H1 (cell line): ENCODE data around the gene TPPP3. TPM values are rescaled to one million over a fixed set of nuclear protein-coding genes. Genes with fewer than 3 reads are reported as not detected.
"Not testable (repeated sequence)": the region's sequence is repeated elsewhere in the genome, so short reads cannot be mapped to it uniquely, and the experiment has no call there.

ENCODE experiments used
- CTCF ChIA-PET: fragments of 300-600 bp; sonication (Branson Sonifier 250); formaldehyde crosslinking; loops from one replicate; lab custom pipeline; 2021; ENCODE audit not compliant: partially characterized antibody; lab: Charles Lee
- POLR2A ChIA-PET: fragments of 300-600 bp; sonication (Branson Sonifier 250); formaldehyde crosslinking; loops from one replicate; lab custom pipeline; 2021; ENCODE audit warnings: inconsistent platforms; ENCODE audit not compliant: partially characterized antibody; lab: Charles Lee
- DNase-seq, 2 experiments: peaks; one replicate each; pipeline versions ENCODE4 v3.0.0 to v3.0.0-alpha.2; 2010 to 2022; ENCODE audit warnings: low spot score in 2 of 2, low read depth in 1 of 2, mixed read lengths in 1 of 2
- FAIRE-seq: peaks from 2 replicates; lab custom pipeline; 2011; peaks lifted over from hg19 to GRCh38; lab: Jason Lieb, UNC
- H2AFZ ChIP-seq: 2 replicates; pipeline ENCODE4 v1.8.1; 2012; ENCODE audit warnings: low read length, inconsistent platforms
- H2AK5ac ChIP-seq: 2 replicates; pipeline ENCODE4 v1.6.1; 2013; ENCODE audit warnings: low read depth, low read length
- H2BK120ac ChIP-seq: replicated peaks from 2 replicates; pipeline ENCODE3; 2013; ENCODE audit warnings: low read depth, low read length, inconsistent platforms
- H2BK12ac ChIP-seq: 2 replicates; pipeline ENCODE4 v1.6.1; 2013; ENCODE audit warnings: low read depth, low read length
- H2BK15ac ChIP-seq: 2 replicates; pipeline ENCODE4 v1.6.1; 2013; ENCODE audit warnings: low read length
- H2BK20ac ChIP-seq: 2 replicates; pipeline ENCODE4 v1.6.1; 2013; ENCODE audit warnings: low read length
- H2BK5ac ChIP-seq: 2 replicates; pipeline ENCODE4 v1.6.1; 2013; ENCODE audit warnings: low read depth, low read length
- H3K14ac ChIP-seq: 2 replicates; pipeline ENCODE4 v1.6.1; 2013; ENCODE audit warnings: inconsistent platforms; ENCODE audit not compliant: insufficient read length
- H3K18ac ChIP-seq: 2 replicates; pipeline ENCODE4 v1.6.1; 2013; ENCODE audit warnings: low read length; ENCODE audit errors: extremely low read depth
- H3K23ac ChIP-seq: 2 replicates; pipeline ENCODE4 v1.6.1; 2013; ENCODE audit warnings: inconsistent platforms; ENCODE audit not compliant: insufficient read length
- H3K23me2 ChIP-seq: 2 replicates; pipeline ENCODE4 v1.6.1; 2013; ENCODE audit warnings: low read depth, low read length
- H3K27ac ChIP-seq: 2 replicates; pipeline ENCODE4 v1.6.1; 2011; ENCODE audit warnings: low read depth, low read length, inconsistent platforms
- H3K27me3 ChIP-seq, 4 experiments: replicated peaks in 1 of 4; 1 replicate in 1 of 4; 2 replicates in 3 of 4; pipeline versions ENCODE4 v1.6.1 to v1.8.1; 2011 to 2013; ENCODE audit warnings: low read length in 3 of 4, mild to moderate bottlenecking in 3 of 4, inconsistent platforms in 2 of 4, mixed read lengths in 2 of 4, moderate library complexity in 1 of 4; ENCODE audit not compliant: control insufficient read depth in 3 of 4, insufficient read depth in 3 of 4; ENCODE audit errors: extremely low read depth in 1 of 4
- H3K36me3 ChIP-seq, 4 experiments: 2 replicates each; pipeline versions ENCODE4 v1.6.1 to v1.8.1; 2011 to 2013; ENCODE audit warnings: mild to moderate bottlenecking in 4 of 4, low read length in 3 of 4, moderate library complexity in 2 of 4, control low read depth in 1 of 4, inconsistent platforms in 1 of 4; ENCODE audit not compliant: insufficient read depth in 4 of 4, control insufficient read depth in 2 of 4
- H3K4ac ChIP-seq: replicated peaks from 2 replicates; pipeline ENCODE3; 2013; ENCODE audit warnings: low read length, low read depth, mixed read lengths, inconsistent platforms; ENCODE audit not compliant: insufficient read length
- H3K4me1 ChIP-seq, 4 experiments: replicated peaks in 1 of 4; 1 replicate in 1 of 4; 2 replicates in 3 of 4; pipeline versions ENCODE4 v1.6.1 to v1.8.1; 2011 to 2013; ENCODE audit warnings: low read length in 3 of 4, inconsistent platforms in 2 of 4, mixed read lengths in 1 of 4; ENCODE audit not compliant: insufficient read depth in 4 of 4, control insufficient read depth in 3 of 4
- H3K4me2 ChIP-seq, 2 experiments: 2 replicates each; pipeline versions ENCODE4 v1.6.1 to v1.8.1; 2011 to 2013; ENCODE audit warnings: low read depth in 2 of 2, low read length in 2 of 2, control low read depth in 1 of 2, inconsistent platforms in 1 of 2, mild to moderate bottlenecking in 1 of 2; ENCODE audit not compliant: insufficient read depth in 1 of 2
- H3K4me3 ChIP-seq, 4 experiments: fragments of 200-600, 300-600 bp in 1 of 4; sonication (generic), shearing (Covaris generic), sonication (Bioruptor Twin) in 1 of 4; 2 replicates each; pipeline versions ENCODE4 v1.5.1 to v1.8.1; 2011 to 2016; ENCODE audit warnings: low read length in 4 of 4, low read depth in 3 of 4, control low read depth in 2 of 4, inconsistent platforms in 2 of 4, mild to moderate bottlenecking in 2 of 4, mixed read lengths in 1 of 4, moderate library complexity in 1 of 4; ENCODE audit not compliant: insufficient read depth in 2 of 4; ENCODE audit errors: extremely low read depth in 1 of 4
- H3K56ac ChIP-seq: replicated peaks from 2 replicates; pipeline ENCODE3; 2013; ENCODE audit warnings: low read depth, mild to moderate bottlenecking, mixed read lengths, low read length, inconsistent platforms; ENCODE audit not compliant: insufficient read length
- H3K79me1 ChIP-seq: 2 replicates; pipeline ENCODE4 v1.6.1; 2013; ENCODE audit warnings: low read depth, low read length, control low read depth
- H3K79me2 ChIP-seq, 2 experiments: 2 replicates each; pipeline versions ENCODE4 v1.6.1 to v1.8.1; 2012 to 2013; ENCODE audit warnings: low read length in 2 of 2, mild to moderate bottlenecking in 2 of 2, inconsistent platforms in 1 of 2; ENCODE audit not compliant: insufficient read depth in 2 of 2, control insufficient read depth in 1 of 2
- H3K9ac ChIP-seq, 4 experiments: replicated peaks in 1 of 4; 1 replicate in 1 of 4; 2 replicates in 3 of 4; pipeline versions ENCODE4 v1.6.1 to v1.8.1; 2011 to 2013; ENCODE audit warnings: low read depth in 3 of 4, low read length in 3 of 4, control low read depth in 2 of 4, mild to moderate bottlenecking in 2 of 4, moderate library complexity in 2 of 4, inconsistent platforms in 1 of 4; ENCODE audit errors: extremely low read depth in 1 of 4
- H3K9me3 ChIP-seq, 2 experiments: 2 replicates each; pipeline versions ENCODE4 v1.6.1 to v1.8.1; 2012 to 2013; ENCODE audit warnings: mild to moderate bottlenecking in 2 of 2, moderate library complexity in 2 of 2, control low read depth in 1 of 2, inconsistent platforms in 1 of 2, low read depth in 1 of 2, low read length in 1 of 2, mixed read lengths in 1 of 2; ENCODE audit not compliant: insufficient read depth in 2 of 2
- H4K20me1 ChIP-seq, 2 experiments: replicated peaks in 1 of 2; 2 replicates each; pipeline versions ENCODE3 to v1.8.1; 2011 to 2013; ENCODE audit warnings: inconsistent platforms in 2 of 2, low read length in 2 of 2, mild to moderate bottlenecking in 1 of 2; ENCODE audit not compliant: insufficient read depth in 2 of 2, control insufficient read depth in 1 of 2
- H4K5ac ChIP-seq: 2 replicates; pipeline ENCODE4 v1.6.1; 2013; ENCODE audit warnings: low read length, low read depth, mixed read lengths, inconsistent platforms; ENCODE audit not compliant: insufficient read length
- H4K8ac ChIP-seq: 2 replicates; pipeline ENCODE4 v1.8.0; 2013; ENCODE audit warnings: mild to moderate bottlenecking, moderate library complexity, low read length, inconsistent platforms; ENCODE audit not compliant: insufficient read depth; ENCODE audit errors: extremely low read depth
- H4K91ac ChIP-seq: replicated peaks from 2 replicates; pipeline ENCODE3; 2013; ENCODE audit warnings: low read length, mixed read lengths, inconsistent platforms; ENCODE audit not compliant: insufficient read length
- WGBS, 2 experiments: shearing (Covaris generic) in 1 of 2; methylation state at CpG; one replicate each; pipeline versions ENCODE4 v1.1.6 to v1.1.7; 2013 to 2015; ENCODE audit warnings: low lambda C conversion rate in 2 of 2, mixed read lengths in 2 of 2, inconsistent platforms in 1 of 2, low coverage in 1 of 2, missing lambda C conversion rate in 1 of 2; ENCODE audit not compliant: insufficient replicate concordance in 2 of 2, insufficient coverage in 1 of 2, insufficient read length in 1 of 2; ENCODE audit errors: extremely low coverage in 1 of 2, missing lambda C conversion rate in 1 of 2; 5-methylcytosine and 5-hydroxymethylcytosine counted together
- polyA plus RNA-seq, 7 experiments: library from polyadenylated mRNA; depleted of rRNA in 3 of 7; stranded (reverse) in 5 of 7; unstranded in 2 of 7; fragments of >200 nt in 5 of 7; fragments of 200-250 nt in 2 of 7; gene quantifications; 1 replicate in 5 of 7; 2 replicates in 1 of 7; 4 replicates in 1 of 7; pipeline versions ENCODE4 v1.2.1 to v1.2.3, GENCODE V29; 2011 to 2013; ENCODE audit warnings: missing spikeins in 2 of 7, mixed read lengths in 2 of 7
- total RNA-seq: library from RNA; stranded (reverse); fragmentation: NEBNext Ultra II Directional; extraction: Animal tissue kit (Norgen Biotek cat#: 25700); gene quantifications from 2 replicates; pipeline ENCODE4 v1.2.1, GENCODE V29; 2021

Gene TPPP3
- total and polyA plus RNA-seq, 2 of the 8 experiments (the other 6 are each of a cell fraction or from before 2014, with no cell fraction given): 0.77 to 1.0 TPM

DNA sequence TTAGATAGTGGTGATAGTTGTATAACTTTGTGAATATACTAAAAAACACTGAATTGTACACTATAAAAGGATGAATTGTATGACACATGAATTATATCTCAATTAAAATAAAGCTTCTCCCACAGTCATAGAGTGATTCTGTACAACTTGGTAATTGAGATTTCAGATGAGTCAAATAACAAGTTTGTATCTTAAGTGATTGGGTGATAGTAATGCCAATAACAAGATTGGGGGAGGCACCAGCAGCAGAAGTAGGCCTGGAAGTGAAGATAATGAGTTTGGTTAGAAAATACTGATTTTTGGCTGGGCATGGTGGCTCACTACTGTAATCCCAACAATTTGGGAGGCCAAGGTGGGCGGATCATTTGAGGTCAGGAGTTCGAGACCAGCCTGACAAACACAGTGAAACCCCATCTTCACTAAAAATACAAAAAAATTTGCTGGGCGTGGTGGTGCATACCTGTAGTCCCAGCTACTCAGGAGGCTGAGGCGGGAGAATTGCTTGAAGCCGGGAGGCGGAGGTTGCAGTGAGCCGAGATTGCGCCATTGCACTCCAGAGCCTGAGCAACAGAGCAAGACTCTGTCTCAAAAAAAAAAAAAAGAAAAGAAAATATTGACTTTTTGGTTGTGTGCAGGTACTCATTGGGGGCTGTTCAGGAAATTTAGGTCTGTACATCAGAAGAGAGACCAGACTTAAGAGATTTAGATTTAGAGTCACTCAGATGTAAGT, 33.6 kb downstream of the TPPP3 start:
- H3K23me2 ChIP-seq, H2BK5ac ChIP-seq, H3K4me1 ChIP-seq, H2AK5ac ChIP-seq, H3K18ac ChIP-seq, H4K20me1 ChIP-seq, H4K91ac ChIP-seq, POLR2A ChIA-PET, H2AFZ ChIP-seq, H3K36me3 ChIP-seq, H2BK15ac ChIP-seq, H3K14ac ChIP-seq, H3K27me3 ChIP-seq, H3K23ac ChIP-seq, H3K79me1 ChIP-seq, H2BK20ac ChIP-seq, H3K9me3 ChIP-seq, H3K4ac ChIP-seq, H3K4me2 ChIP-seq, DNase-seq, H3K4me3 ChIP-seq, H3K9ac ChIP-seq, H3K27ac ChIP-seq, H2BK120ac ChIP-seq, H4K8ac ChIP-seq, H3K79me2 ChIP-seq, H2BK12ac ChIP-seq, FAIRE-seq, H4K5ac ChIP-seq: not testable (repeated sequence)
- peak overlapping the region; percentile 82 for H3K56ac ChIP-seq
- CTCF ChIA-PET: interaction anchor here (0.6 to 2.1 kb wide), 6 partner anchors 10 to 257 kb away, joined by 3 to 9 read pairs (median 4); no protein-coding TSS in a partner anchor
- 87% methylated on average over 8 of the region's 8 CpGs; no CpG with 5 or more reads in 1 of the 2 experiments for WGBS, 2 experiments
